Endodermal cell (in vitro differentiated cells): Measurements from ENCODE around the gene CSRP3. TPM values are rescaled to one million over a fixed set of nuclear protein-coding genes. Genes with fewer than 3 reads are reported as not detected.

Experiments
- DNase-seq: peaks from one replicate; pipeline ENCODE4 v3.0.0-alpha.2; 2017
- H3K27ac ChIP-seq: 2 replicates; pipeline ENCODE4 v1.5.1; 2013; ENCODE audit warnings: mild to moderate bottlenecking, low read depth, low read length, moderate library complexity
- H3K27me3 ChIP-seq: 2 replicates; pipeline ENCODE4 v1.6.1; 2013; ENCODE audit warnings: mild to moderate bottlenecking, low read length, moderate library complexity; ENCODE audit not compliant: insufficient read depth, control insufficient read depth, poor library complexity, severe bottlenecking
- H3K36me3 ChIP-seq: 2 replicates; pipeline ENCODE4 v1.7.0; 2013; ENCODE audit warnings: mild to moderate bottlenecking, low read length, moderate library complexity; ENCODE audit not compliant: control insufficient read depth, insufficient read depth
- H3K4me1 ChIP-seq: one replicate; pipeline ENCODE4 v1.7.0; 2013; ENCODE audit warnings: low read length; ENCODE audit not compliant: control insufficient read depth, insufficient read depth
- H3K4me3 ChIP-seq: 2 replicates; pipeline ENCODE4 v1.5.1; 2013; ENCODE audit warnings: mild to moderate bottlenecking, low read length, moderate library complexity
- H3K9ac ChIP-seq: 2 replicates; pipeline ENCODE4 v1.6.1; 2013; ENCODE audit warnings: mild to moderate bottlenecking, low read length, moderate library complexity; ENCODE audit not compliant: poor library complexity, severe bottlenecking; ENCODE audit errors: extremely low read depth
- H3K9me3 ChIP-seq: 2 replicates; pipeline ENCODE4 v1.6.1; 2013; ENCODE audit warnings: mild to moderate bottlenecking, low read length, moderate library complexity; ENCODE audit not compliant: control insufficient read depth
- H3K27ac Mint-ChIP-seq: 2 replicates; pipeline ENCODE4 v1.8.0; 2020; ENCODE audit warnings: mixed read lengths
- H3K27me3 Mint-ChIP-seq: 2 replicates; pipeline ENCODE4 v1.8.0; 2021; ENCODE audit warnings: mild to moderate bottlenecking, mixed read lengths; ENCODE audit not compliant: insufficient read depth
- H3K36me3 Mint-ChIP-seq: 2 replicates; pipeline ENCODE4 v1.8.0; 2020; ENCODE audit warnings: low read depth, mixed read lengths
- H3K4me1 Mint-ChIP-seq: 2 replicates; pipeline ENCODE4 v1.8.0; 2020; ENCODE audit warnings: mixed read lengths
- H3K4me3 Mint-ChIP-seq: 2 replicates; pipeline ENCODE4 v1.8.0; 2020; ENCODE audit warnings: mild to moderate bottlenecking, moderate library complexity, mixed read lengths
- H3K9me3 Mint-ChIP-seq: 2 replicates; pipeline ENCODE4 v1.8.0; 2020; ENCODE audit warnings: mild to moderate bottlenecking, mixed read lengths
- WGBS, 2 experiments: methylation state at CpG; one replicate each; pipeline versions ENCODE4 v1.1.5 to v1.1.7; 2013; ENCODE audit warnings: missing lambda C conversion rate in 2 of 2, mixed read lengths in 1 of 2; ENCODE audit not compliant: insufficient coverage in 1 of 2, insufficient read length in 1 of 2; 5-methylcytosine and 5-hydroxymethylcytosine counted together
- total RNA-seq, 2 donors: library from RNA; stranded (reverse); fragmentation: NEBNext Ultra II Directional in 1 of 2; extraction: Animal tissue kit (Norgen Biotek cat#: 25700) in 1 of 2; gene quantifications; 2 replicates in 1 of 2; 3 replicates in 1 of 2; pipeline ENCODE4 v1.2.1, GENCODE V29; 2021
- TF ChIP-seq, protein P1 (sequence below): fragments of 200-600 bp; sonication (generic); conservative IDR thresholded peaks from 2 replicates; pipeline ENCODE4 v1.5.0; 2021; ENCODE audit warnings: antibody characterized with exemption, mild to moderate bottlenecking

The CSRP3 gene
- total RNA-seq, 2 donors from 2014 or later = not detected

DNA sequence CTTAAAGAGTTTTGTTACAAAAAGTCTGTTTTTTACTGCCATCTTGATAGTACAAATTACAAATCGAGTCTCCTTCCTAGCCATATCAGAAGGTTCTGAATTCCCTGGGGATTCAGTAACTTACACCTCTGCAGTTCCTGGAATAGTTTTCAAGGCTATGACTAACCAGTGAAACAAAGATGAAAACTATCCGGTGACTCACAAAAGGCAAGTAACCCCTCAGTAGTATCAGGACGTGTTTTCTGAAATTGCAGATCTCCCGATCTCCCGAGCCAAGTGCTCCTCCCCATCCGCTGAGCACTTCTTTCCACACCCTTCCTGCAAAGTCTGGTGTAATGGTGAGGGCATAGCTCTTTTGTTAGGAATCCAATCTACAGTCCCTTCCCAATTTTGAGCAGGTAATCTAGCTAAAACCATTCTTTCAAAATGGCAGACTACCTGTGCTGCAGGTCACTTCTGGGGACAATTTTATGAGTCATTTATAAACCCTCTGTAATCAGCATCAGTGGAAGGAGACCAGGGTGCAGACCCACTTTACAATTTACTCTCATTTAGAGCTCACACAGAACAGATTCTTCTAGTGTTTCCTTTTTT is 31.2 kb upstream of the CSRP3 start:
- Histone ChIP-seq H3K4me3 (no peak overlapping the region), H3K36me3 (peaks cover 39% of the 10 kb centered on the region), H3K27me3 (peaks cover 19% of the 10 kb centered on the region), H3K9me3 (no peaks in the 10 kb centered on the region), H3K9ac (no peak overlapping the region), H3K27ac (no peak overlapping the region), H3K4me1 (no peaks in the 10 kb centered on the region)
- Mint-ChIP-seq H3K4me1 (no peaks in the 10 kb centered on the region), H3K9me3 (no peaks in the 10 kb centered on the region), H3K36me3 (peaks cover 64% of the 10 kb centered on the region), H3K4me3 (no peak overlapping the region), H3K27me3 (peaks cover 7% of the 10 kb centered on the region), H3K27ac (no peak overlapping the region)
- TF ChIP-seq, protein P1, sequence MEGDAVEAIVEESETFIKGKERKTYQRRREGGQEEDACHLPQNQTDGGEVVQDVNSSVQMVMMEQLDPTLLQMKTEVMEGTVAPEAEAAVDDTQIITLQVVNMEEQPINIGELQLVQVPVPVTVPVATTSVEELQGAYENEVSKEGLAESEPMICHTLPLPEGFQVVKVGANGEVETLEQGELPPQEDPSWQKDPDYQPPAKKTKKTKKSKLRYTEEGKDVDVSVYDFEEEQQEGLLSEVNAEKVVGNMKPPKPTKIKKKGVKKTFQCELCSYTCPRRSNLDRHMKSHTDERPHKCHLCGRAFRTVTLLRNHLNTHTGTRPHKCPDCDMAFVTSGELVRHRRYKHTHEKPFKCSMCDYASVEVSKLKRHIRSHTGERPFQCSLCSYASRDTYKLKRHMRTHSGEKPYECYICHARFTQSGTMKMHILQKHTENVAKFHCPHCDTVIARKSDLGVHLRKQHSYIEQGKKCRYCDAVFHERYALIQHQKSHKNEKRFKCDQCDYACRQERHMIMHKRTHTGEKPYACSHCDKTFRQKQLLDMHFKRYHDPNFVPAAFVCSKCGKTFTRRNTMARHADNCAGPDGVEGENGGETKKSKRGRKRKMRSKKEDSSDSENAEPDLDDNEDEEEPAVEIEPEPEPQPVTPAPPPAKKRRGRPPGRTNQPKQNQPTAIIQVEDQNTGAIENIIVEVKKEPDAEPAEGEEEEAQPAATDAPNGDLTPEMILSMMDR = no peak
- WGBS, 2 experiments = 93 to 96% methylated on average over 2 to 5 of the region's 6 CpGs
- no peak for DNase-seq

DNA sequence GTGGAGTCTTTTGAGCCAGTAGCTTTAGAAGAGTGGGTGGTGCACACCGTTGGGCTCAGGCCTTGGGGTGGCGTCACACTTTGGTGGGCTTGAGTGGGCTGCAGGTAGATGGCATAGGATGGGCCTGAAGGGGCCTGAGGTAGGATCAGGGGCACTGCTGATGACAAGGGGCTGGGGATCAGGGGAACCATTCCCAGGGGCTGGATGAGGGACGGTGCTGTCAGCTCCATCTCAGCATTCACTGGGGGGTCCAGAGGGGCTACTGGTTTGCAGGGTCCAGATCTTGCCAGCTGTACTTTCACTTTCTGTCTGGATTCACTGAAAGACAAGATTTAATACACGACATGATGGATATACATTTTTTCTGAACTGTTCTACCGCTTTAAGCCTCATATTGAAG is 27.9 kb upstream of the CSRP3 start:
- H3K36me3 Mint-ChIP-seq = peaks cover 54% of the 10 kb centered on the region
- no peak overlapping the region for H3K27ac Mint-ChIP-seq
- WGBS, 2 experiments = 97% methylated on average over 3 to 5 of the region's 5 CpGs
- H3K36me3 ChIP-seq = peaks cover 25% of the 10 kb centered on the region
- no peaks in the 10 kb centered on the region for H3K9me3 Mint-ChIP-seq
- DNase-seq = no peak
- H3K9me3 ChIP-seq = peaks cover 2% of the 10 kb centered on the region
- no peak overlapping the region for H3K4me3 ChIP-seq
- H3K4me3 Mint-ChIP-seq = no peak overlapping the region
- H3K27ac ChIP-seq = no peak overlapping the region
- no peak overlapping the region for H3K9ac ChIP-seq
- H3K4me1 ChIP-seq = no peaks in the 10 kb centered on the region
- H3K27me3 ChIP-seq = peaks cover 52% of the 10 kb centered on the region
- H3K4me1 Mint-ChIP-seq = no peaks in the 10 kb centered on the region
- TF ChIP-seq, protein P1 = no peak
- peaks cover 23% of the 10 kb centered on the region for H3K27me3 Mint-ChIP-seq

DNA sequence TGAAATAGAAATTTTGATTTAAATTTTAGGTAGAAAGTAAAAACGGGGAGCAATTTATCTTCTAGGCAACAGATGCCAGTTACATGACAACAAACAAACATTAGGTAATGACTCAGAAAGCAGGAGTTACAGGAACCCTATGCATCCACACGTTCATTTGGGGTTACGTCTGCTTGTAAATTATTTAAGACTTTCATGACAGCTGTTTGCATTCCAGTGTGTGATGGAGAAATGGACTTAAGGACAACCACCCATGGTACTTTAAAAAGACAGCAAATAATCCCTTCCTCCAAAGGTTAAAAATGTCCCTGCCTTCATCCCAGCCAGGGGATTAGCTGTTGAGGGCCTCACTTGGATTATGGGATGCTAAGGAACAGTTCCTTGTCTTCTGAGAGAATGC is 27.2 kb upstream of the CSRP3 start:
- Histone ChIP-seq H3K4me3 (no peak overlapping the region), H3K9ac (no peak overlapping the region), H3K27ac (no peak overlapping the region), H3K4me1 (no peaks in the 10 kb centered on the region), H3K36me3 (peaks cover 26% of the 10 kb centered on the region), H3K27me3 (peaks cover 59% of the 10 kb centered on the region), H3K9me3 (peaks cover 4% of the 10 kb centered on the region)
- Mint-ChIP-seq H3K9me3 (no peaks in the 10 kb centered on the region), H3K4me3 (no peak overlapping the region), H3K36me3 (peaks cover 50% of the 10 kb centered on the region), H3K27me3 (peaks cover 30% of the 10 kb centered on the region), H3K27ac (no peak overlapping the region), H3K4me1 (no peaks in the 10 kb centered on the region)
- TF ChIP-seq, protein P1 = no peak
- WGBS, 2 experiments = 80 to 96% methylated on average over 2 to 3 of the region's 3 CpGs
- DNase-seq = no peak
